Transverse colon (tissue), 3 donors: ENCODE measurements around the gene PRRX2.

Experiments used
- POLR2A ChIP-seq: fragments of 450-650 bp; IDR thresholded peaks from one replicate; pipeline ENCODE4 v1.6.1; 2016; ENCODE audit warnings: antibody characterized with exemption, mild to moderate bottlenecking, moderate library complexity
- TF ChIP-seq, protein P1 (sequence below), 5 experiments: fragments of 200-600 bp in 3 of 5; fragments of 450-650 bp in 2 of 5; sonication (generic) in 3 of 5; IDR thresholded peaks; 1 replicate in 2 of 5; 2 replicates in 3 of 5; pipeline ENCODE4 v1.5.1; 2016 to 2017; ENCODE audit warnings: antibody characterized with exemption in 5 of 5, inconsistent platforms in 3 of 5, mild to moderate bottlenecking in 2 of 5, moderate library complexity in 1 of 5

DNA sequence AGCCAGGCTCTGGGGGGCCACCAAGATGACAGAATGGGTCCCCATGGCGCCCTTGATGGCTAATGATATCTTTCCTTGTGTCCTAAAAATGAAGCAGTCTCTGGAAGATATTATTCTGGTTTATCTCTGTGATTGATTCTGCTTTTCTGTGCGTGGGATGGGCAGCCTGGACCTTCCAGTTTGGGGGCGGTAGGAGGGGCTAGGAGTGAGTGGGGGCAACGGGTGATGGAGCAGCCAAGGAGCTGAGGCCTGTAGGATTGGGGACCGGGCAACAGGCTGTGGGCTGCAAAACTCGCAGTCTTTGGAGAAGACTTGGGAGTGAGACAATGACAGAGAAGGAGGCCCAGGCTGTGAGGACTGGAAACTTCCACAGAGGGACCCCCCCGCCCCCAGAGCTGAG lies 8.8 kb downstream of the PRRX2 start:
- TF ChIP-seq, protein P1, sequence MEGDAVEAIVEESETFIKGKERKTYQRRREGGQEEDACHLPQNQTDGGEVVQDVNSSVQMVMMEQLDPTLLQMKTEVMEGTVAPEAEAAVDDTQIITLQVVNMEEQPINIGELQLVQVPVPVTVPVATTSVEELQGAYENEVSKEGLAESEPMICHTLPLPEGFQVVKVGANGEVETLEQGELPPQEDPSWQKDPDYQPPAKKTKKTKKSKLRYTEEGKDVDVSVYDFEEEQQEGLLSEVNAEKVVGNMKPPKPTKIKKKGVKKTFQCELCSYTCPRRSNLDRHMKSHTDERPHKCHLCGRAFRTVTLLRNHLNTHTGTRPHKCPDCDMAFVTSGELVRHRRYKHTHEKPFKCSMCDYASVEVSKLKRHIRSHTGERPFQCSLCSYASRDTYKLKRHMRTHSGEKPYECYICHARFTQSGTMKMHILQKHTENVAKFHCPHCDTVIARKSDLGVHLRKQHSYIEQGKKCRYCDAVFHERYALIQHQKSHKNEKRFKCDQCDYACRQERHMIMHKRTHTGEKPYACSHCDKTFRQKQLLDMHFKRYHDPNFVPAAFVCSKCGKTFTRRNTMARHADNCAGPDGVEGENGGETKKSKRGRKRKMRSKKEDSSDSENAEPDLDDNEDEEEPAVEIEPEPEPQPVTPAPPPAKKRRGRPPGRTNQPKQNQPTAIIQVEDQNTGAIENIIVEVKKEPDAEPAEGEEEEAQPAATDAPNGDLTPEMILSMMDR (IDR thresholded peaks at IDR 0.05): no peak
- no peak for TF ChIP-seq POLR2A
